Kasumi-1 (cell line): ENCODE results near the gene NFRKB.

Experiments
- DNase-seq, 2 experiments: peaks; one replicate each; lab custom pipeline; 2025; lab: John Stamatoyannopoulos, UW

The NFRKB gene

GRCh38 chr11:129895126-129896041 lies at the start of gene NFRKB:
NFRKB (minus strand) TSS chr11:129895578; CDS start chr11:129892849, 2,729 bp downstream.
- DNase-seq, result peak; percentile 74 to 75

- DNase-seq, result no peak
These were observed 49.3 kb upstream of the NFRKB start for GRCh38 chr11:129944696-129945095.

DNA sequence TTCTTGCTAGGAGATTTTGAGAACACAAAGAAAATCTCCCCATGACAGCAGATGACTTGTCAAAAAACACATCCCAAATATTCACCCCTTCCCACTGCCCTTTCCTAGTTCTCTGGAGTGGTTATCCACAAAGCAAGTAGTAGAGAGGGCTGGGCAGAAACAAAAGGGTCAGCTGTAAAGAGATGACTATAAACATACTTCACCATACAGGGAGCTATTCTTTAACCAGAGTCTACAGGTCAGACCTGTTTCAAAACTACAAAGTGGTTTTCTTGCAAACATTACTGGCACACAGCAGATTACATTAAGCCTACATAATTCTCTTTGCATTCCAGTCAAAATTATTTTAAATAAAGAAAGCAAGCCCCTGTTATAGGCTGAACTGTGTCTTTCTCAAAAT lies 47.7 kb upstream of the NFRKB start:
- no peak for DNase-seq

GRCh38 chr11:129939510-129939909 lies 44.1 kb upstream of the NFRKB start:
- no peak for DNase-seq

GRCh38 chr11:129938764-129939163 lies 43.4 kb upstream of the NFRKB start:
- DNase-seq, result no peak

DNA sequence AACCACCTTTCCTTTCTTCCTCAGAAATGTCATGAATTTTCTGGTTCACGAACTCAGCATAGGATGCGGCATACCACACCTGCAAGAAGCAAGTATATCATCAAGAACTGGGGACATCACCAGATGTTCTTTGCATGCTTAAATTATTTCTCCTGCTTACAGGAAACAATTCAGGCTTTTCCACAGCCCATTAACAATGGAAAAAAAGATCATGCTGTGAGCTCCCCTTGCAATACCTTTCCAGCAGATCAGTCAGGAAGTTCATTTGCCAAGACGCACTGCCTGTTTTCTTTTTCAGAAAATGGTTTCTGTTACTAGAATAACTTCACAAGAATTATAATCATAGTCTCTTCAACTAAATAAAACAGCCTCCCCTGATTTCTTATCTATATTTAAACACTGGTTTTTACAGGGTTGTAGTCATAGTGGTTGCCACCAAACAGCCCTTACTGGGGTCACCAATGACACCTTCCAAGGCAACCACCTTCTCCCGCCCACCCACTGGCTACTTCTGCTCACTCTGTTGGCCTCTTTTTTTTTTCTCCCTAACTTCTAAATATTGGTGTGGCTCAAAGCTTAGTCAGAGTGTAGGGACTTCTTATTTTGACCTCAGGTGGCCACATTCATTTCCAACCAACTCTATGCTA lies 42.3 kb upstream of the NFRKB start:
- no peak for DNase-seq

- no peak for DNase-seq
These were observed 40.3 kb upstream of the NFRKB start for GRCh38 chr11:129935723-129936122.

DNA sequence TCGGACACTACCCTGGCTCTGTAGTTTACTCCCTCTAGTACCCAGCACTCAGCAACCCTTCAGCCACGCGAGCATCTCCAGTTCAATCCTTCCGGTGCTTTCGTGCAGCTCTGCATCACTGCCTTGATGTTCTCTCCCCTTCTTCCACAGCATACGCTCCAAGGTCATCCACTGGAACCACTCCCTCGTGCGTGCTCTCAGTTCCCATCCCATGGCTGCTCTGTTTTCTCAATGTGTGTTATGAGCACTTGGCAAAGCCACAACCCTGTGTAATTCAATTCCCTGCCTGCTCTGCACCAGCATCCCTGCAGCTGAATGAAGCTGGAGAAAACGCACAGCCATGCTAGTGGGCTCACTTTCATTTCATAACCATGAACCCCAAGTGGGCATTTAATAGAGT lies 38.5 kb upstream of the NFRKB start:
- no peak for DNase-seq

GRCh38 chr11:129933262-129933661 lies 37.9 kb upstream of the NFRKB start:
- DNase-seq, result no peak

- no peak for DNase-seq
These were observed 37.1 kb upstream of the NFRKB start for GRCh38 chr11:129932381-129933067.

- no peak for DNase-seq
These were observed 35.4 kb upstream of the NFRKB start for GRCh38 chr11:129930743-129931142.

DNA sequence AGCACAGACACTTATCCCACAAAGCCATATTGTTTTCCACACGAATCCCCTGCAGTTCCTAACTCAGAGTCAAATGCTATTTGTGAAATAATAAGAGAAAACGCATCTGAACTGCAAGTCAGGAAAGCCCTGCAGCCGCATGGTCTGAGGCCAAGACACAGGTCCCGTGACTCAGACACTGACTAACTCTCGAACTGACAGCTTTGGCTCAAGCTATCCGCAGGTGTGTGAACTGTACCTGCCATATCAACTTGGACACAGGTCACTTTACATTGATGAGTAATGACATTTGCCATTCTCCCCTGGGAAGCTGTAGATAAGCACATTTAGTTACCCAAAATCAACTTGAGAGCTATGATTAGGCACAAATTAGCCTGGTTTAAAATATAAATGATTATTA lies 34.9 kb upstream of the NFRKB start:
- no peak for DNase-seq

DNA sequence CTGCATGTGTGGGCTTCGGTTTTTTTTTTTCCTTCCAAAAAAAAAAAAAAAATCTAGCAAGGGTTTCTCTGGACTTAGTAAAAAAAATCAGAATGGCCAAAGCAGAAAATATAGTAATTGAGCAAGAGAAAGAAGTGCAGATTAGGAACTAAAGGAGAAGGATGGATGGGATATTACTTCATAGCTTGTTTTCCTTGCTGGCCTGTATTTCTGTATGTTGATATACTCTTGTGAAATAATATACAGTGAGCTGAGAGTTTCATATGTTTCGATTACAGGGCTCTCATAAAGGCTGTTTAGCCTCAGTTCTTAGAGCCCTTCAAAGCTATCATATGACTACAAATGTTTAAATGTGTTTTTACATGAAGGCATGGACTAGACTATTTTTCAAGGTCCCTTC lies 34.3 kb upstream of the NFRKB start:
- no peak for DNase-seq

DNA sequence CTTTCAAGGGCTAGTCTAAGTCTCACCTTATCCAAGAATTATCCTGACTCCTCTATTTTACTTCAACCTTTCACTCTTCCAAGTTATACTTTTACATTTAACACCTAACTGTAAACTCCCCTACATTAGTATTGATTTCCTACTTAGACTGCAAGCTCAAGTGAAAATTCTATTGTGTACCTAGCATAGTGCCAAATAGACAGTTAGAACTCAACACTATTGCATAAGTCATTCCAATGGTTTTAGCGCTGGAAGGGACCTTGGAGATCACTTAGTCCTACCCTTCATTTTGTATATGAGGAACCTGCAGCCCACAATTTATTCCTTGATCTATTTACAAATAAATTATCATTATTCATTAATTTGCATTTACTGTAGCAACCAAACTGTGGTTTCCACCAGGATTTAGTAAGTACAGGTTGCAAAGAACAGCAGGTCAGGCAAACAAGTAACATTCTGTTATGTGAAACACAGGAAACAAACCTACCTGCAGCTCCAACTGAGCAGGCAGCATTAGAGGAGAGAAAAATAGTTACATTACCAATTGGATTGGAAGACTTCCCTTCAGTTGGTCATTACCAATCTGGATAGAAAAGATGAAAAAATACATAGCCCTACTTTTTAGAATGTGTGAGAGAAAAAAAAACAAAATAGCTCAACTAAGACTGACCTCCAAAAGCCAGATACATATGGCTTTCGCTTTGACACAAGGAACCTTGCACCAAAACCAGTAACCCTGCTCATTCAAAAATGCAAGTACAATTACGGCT lies 33.7 kb upstream of the NFRKB start:
- DNase-seq, result no peak

GRCh38 chr11:129922674-129923073 lies 27.3 kb upstream of the NFRKB start:
- peak in 1 of 2 experiments; percentile 19 for DNase-seq

DNA sequence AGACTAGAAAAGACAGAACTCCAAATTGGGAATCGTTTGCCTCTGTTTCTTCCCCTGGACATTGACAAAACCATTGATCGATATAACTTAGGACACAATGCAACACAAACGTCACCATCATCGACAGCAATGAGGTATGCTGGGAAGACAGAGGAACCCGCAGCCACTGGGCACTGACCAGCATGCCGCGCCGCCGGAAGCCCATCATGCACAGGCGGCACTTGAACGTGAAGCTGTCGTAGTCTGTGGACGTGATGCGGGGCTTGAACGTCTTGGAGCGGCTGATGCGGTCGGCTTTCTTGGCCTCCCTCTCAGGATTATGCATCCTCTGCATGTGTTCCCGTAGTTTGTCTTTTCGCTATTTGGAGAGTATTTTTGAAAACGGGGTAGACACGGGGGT lies 23.0 kb upstream of the NFRKB start:
- DNase-seq, result no peak

DNA sequence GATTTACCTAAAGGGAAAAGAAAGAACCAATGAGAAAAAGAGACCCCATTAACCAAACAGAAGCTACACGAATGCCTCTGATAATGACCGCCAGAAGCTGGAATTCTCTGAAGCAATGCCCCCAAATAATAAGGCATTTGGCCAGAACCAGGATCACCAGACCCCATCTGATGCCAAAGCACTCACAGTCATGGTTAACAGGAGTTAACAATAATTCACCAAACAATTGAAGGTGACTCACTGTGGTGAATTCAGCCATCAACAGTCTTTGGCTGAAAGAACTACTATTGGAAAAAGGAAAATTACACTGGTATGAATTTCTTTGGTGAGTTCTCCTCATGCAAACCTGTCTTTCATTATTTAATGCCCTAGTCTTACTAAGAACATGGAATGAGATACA lies 21.9 kb upstream of the NFRKB start:
- no peak for DNase-seq

DNA sequence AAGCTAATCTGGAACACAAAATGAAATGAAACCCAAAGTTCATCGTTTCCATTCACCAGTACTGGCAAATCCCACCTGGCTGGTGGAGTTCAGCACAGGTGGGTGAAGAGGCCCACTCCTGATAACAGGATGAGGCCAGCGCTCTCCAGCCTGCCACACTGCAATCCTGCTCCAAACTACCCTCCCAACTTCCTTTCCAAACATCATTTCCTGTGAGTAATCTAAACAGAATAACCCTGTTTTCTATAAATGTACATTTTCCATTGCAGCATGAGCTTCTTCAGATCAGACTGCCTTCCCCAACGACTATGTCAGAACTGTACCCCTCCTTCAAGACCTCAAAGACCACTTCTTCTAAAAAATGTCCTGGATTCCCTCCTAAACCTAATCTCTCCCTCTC lies 15.9 kb upstream of the NFRKB start:
- DNase-seq, result peak; percentile 56 to 61

DNA sequence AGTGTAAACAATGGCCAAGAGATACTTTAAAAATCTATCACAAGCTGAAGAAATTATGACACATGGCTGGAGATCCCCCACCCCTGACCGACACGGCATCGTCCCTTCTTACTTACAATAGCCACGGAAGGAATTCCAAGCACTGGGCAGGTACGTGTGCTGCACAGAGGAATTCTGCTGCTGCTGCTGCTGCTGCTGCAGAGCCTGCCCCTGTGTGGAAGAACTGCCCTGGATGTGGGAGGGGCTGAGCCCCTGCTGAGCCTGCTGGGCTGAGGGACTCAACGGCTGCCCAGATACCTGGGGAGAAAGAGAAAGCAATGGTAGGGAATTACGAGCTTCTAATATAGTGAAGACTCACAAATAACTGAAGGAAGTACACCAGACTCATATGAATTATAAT lies 15.0 kb upstream of the NFRKB start:
- DNase-seq, result no peak

- no peak for DNase-seq
These were observed 10.0 kb upstream of the NFRKB start for GRCh38 chr11:129905402-129905801.

- DNase-seq, result peak in 1 of 2 experiments; percentile 21
These were observed 684 bp upstream of the NFRKB start for GRCh38 chr11:129896062-129896461.
